NK-92 treated with Interleukin-12 subunit alpha and Interleukin-12 subunit beta, amount 100 ng/mL, for 24 hours (cell line): ENCODE data around the gene URM1.
"Not testable (repeated sequence)": the region's sequence is repeated elsewhere in the genome, so short reads cannot be mapped to it uniquely, and the experiment has no call there.

Source experiments
- DNase-seq: peaks from one replicate; lab custom pipeline; 2025; lab: John Stamatoyannopoulos, UW

URM1 gene

GRCh38 chr9:128370752-128371629 lies at the start of gene URM1:
URM1 (plus strand) TSS chr9:128371374; CDS start chr9:128371381, 7 bp downstream.
- peak; percentile 83 for DNase-seq

GRCh38 chr9:128321879-128322403 lies 49.2 kb upstream of the URM1 start:
- no peak for DNase-seq

- peak; percentile 79 for DNase-seq
Measured at GRCh38 chr9:128322404-128323211, 48.6 kb upstream of the URM1 start, which contains the start of the genes COQ4 and TRUB2. COQ4 (plus strand) TSS chr9:128322839; CDS start chr9:128322859, 20 bp downstream. TRUB2 (minus strand) TSS chr9:128322447; CDS start chr9:128322408, 39 bp downstream.

- no peak for DNase-seq
Measured at GRCh38 chr9:128323212-128323730, 47.9 kb upstream of the URM1 start.

DNA sequence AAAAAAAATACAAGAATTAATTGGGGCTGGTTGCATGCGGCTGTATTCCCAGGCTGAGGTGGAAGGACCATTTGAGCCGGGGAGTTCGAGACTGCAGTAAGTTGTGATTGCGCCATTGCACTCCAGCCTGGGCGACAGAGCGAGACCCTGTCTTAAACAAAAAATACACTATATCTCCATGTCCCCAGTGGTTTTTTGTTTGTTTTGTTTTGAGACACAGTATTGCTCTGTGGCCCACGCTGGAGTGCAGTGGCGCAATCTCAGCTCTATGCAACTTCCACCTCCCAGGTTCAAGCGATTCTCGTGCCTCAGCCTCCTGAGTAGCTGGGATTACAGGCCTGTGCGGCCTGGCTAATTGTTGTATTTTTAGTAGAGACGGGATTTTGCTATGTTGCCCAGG lies 47.4 kb upstream of the URM1 start:
- no peak for DNase-seq

GRCh38 chr9:128324401-128324800 lies 46.8 kb upstream of the URM1 start:
- DNase-seq: no peak

- DNase-seq: no peak
Measured at GRCh38 chr9:128325629-128326028, 45.5 kb upstream of the URM1 start.

DNA sequence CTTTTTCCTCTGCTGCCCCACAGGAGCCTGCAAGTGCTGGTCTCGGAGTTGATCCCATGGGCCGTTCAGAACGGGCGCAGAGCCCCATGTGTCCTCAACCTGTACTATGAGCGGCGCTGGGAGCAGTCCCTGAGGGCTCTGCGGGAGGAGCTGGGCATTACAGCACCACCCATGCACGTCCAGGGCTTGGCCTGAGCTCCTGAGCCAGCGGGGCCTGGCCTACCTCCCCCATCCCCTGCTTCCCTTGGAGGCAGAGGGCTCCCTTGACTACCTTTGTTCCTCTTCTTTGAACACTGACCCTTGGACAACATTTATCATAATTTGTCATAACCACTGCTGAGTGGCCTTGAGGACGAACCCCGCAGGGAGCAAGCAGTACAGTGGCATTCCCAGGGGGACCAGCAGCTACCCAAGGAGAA lies 37.7 kb upstream of the URM1 start:
- no peak for DNase-seq

DNA sequence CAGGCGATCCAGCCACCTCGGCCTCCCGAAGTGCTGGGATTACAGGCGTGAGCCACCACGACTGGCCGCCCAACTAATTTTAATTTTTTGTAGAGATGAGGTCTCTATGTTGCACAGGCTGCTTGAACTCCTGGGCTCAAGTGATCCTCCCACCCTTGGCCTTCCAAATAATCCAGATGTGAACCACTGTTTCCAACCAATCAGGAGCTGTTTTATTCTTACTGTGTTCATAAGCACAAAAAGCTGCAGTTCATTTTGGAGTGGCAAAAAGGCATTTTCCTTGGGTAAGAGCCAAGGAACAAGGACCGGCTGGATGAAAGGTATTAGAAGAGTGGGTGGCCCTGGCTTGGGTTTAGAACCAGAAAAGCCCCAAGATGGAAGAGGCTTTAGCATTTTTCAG lies 36.0 kb upstream of the URM1 start:
- DNase-seq: no peak

DNA sequence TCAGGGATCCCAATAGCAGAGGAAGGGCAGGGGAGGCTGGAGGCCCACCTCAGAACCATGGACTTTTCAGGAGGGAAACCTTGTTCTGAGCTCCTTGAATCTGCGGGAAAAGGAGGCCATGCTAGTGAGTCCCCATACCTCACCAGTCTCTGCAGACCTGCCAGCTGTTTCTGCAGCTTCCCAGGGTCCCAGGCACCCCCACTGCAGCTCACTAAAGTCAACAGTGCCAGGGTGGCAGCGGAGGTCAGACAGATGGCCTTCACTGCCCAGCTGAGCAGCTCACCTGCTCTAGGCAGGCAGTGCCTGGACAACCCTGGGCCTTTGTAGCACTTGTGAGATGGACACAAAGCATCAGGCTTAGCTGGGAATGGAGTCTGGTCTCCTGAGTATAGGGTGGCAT lies 35.3 kb upstream of the URM1 start:
- DNase-seq: no peak

DNA sequence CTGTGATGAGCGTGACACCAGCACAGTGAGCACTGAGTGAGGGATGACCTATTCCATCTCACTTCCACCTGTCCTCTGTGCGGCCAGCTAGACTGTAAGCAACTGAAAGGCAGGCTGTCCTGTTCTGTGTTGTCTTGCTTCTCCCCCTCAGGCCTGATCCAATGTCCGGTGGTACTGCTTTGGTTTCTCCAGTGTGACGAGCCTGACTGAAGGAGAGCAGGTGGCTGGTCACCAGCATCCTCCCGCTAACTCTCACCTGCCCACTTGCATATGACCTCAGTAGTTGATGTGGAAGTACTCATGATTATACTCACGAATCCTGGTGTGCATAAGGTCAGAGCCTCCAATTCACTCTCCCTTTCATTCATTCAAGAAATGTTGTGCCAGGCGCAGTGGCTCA lies 33.2 kb upstream of the URM1 start:
- no peak for DNase-seq

DNA sequence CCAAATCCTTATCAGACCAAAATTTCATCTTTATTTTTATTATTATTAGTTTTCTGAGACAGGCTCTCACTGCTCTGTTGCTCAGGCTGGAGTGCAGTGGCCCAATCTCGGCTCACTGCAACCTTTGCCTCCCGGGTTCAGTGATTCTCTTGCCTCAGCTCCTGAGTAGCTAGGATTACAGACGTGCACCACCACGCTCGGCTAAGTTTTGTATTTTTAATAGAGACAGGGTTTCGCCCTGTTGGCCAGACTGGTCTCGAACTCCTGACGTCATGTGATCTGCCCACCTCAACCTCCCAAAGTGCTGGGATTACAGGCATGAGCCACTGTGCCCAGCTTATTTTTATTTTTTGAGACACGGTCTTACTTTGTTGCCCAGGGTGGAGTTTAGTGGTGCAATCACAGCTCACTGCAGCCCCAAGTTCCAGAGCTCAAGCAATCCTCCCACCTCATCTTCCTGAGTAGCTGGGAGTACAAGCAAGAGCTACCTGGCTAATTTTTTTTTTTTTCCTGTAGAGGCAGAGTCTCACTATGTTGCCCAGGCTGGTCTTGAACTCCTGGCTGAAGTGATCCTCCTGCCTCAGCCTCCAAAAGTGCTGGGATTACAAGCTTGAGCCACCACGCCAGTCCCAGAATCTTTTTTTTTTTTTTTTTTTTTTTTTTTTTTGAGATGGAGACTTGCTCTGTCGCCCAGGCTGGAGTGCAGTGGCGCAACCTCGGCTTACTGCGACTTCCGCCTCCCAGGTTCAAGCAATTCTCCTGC lies 32.1 kb upstream of the URM1 start:
- not testable (repeated sequence) for DNase-seq

- peak; percentile 60 for DNase-seq
Measured at GRCh38 chr9:128339761-128340690, 31.1 kb upstream of the URM1 start, which contains the start of gene SLC27A4. SLC27A4 (plus strand) TSS chr9:128340527; CDS start chr9:128343133, 2,606 bp downstream.

DNA sequence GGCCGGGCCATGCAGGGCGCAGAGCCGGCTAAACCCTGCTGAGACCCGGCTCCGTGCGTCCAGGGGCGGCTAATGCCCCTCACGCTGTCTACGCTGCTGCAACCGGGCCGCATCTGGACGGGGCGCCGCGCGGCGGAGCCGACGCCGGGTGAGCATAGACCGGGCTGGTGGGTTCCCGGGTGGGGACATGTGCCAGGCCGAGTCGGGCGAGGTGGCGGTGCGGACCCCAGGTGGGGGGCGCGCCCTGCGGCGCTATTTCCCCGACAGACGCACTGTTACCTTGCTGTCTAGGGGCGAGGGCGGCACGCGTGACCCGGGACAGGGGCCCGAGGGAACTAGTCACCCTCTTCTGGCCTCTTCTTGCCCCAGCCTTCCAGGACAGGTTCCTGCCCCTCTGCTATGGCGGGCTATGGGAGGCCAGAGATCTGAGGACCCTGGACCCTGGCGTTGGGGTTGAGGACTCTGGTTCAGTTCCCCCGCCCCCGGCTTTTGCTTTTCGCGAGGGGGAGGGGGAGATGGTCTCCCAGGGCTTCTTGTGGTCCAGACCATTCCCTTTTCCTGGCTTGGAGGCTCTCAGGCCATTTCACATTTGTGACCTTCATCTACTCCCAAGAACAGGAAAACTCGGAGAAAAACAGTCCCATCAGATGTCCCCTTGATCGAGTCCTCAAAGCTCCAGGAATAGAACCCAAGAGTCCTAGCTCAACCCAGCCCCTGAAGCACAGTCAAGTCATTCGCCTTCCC lies 30.3 kb upstream of the URM1 start:
- no peak for DNase-seq

- peak; percentile 67 for DNase-seq
Measured at GRCh38 chr9:128341435-128341849, 29.7 kb upstream of the URM1 start.

DNA sequence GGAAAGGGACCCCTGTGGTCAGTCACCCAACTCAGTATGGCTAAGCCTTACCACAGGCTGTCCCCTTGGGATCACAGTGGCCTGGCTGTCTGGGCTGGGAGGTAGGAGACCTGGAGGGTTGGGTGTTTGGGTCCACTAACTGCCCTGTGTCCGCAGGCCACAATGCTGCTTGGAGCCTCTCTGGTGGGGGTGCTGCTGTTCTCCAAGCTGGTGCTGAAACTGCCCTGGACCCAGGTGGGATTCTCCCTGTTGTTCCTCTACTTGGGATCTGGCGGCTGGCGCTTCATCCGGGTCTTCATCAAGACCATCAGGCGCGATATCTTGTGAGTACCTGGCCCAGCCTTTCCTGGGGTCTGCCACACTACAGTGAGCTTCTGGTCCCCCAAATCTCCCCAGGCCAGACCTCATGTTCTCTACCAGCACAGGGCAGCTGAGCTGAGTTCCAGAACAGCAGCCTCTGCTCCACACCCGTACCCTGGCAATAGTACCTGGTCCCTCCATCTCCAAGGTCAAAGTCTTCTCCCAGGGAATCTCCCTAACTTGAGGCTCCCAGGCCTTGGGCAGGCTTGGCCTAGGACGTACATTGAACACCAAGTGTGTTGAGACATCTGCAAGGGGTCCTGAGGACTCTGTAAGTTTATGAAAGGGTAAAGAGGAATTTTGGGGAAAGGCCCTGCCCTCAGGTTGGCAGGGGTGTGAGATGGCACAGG lies 28.0 kb upstream of the URM1 start:
- DNase-seq: no peak

DNA sequence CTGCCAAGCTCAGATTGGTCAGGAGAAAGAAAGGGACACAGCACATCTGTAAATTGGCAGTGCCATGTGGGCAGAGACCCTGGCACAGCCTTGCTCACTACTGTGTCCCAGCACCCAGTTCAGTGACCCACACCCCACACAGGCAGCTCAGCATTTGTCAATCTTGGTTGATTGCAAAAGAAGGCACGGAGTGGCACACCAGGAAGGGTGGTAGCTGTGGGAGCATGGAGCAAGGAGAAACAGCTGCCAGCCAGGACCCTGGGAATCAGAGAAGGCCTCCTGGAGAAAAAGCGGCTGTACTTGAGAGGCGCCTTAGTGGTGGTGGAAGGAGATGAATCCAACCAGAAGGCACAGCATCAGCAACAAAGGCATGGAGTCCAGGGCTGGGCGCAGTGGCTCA lies 27.3 kb upstream of the URM1 start:
- no peak for DNase-seq

- DNase-seq: no peak
Measured at GRCh38 chr9:128344931-128345605, 26.1 kb upstream of the URM1 start.
